Right cardiac atrium (tissue), 5 donors: ENCODE data around the gene PIP. TPM values are rescaled to one million over a fixed set of nuclear protein-coding genes. Genes with fewer than 3 reads are reported as not detected.
"Not testable (repeated sequence)": the region's sequence is repeated elsewhere in the genome, so short reads cannot be mapped to it uniquely, and the experiment has no call there.

Source experiments
- ATAC-seq, 2 donors: fragments of 200-7000 bp; cut with Tn5 transposase; one replicate each; pipeline versions ENCODE4 v1.8.0 to v1.9.1; 2020; ENCODE audit warnings: moderate library complexity in 2 of 2, mild to moderate bottlenecking in 1 of 2
- DNase-seq, 3 donors: peaks; one replicate each; pipeline ENCODE4 v3.0.0-alpha.2; 2020
- H3K27ac ChIP-seq: one replicate; pipeline ENCODE4 v1.5.1; 2013; ENCODE audit warnings: mild to moderate bottlenecking, low read length, control low read depth, moderate library complexity
- H3K27me3 ChIP-seq: one replicate; pipeline ENCODE4 v1.6.1; 2013; ENCODE audit not compliant: control insufficient read depth, insufficient read depth
- H3K4me1 ChIP-seq: one replicate; pipeline ENCODE4 v1.6.1; 2013; ENCODE audit warnings: low read length; ENCODE audit not compliant: control insufficient read depth, insufficient read depth
- H3K4me3 ChIP-seq: one replicate; pipeline ENCODE4 v1.5.1; 2013; ENCODE audit warnings: low read length, control low read depth
- H3K9me3 ChIP-seq: one replicate; pipeline ENCODE4 v1.6.1; 2013; ENCODE audit warnings: low read length; ENCODE audit not compliant: control insufficient read depth
- WGBS: extraction: QIAGEN DNeasy Blood & Tissue Kit; methylation state at CpG from one replicate; pipeline ENCODE4 v1.1.7; 2013; 5-methylcytosine and 5-hydroxymethylcytosine counted together
- intact Hi-C, 4 donors: fragments of 100-400 bp; cut with DNase I; formaldehyde crosslinking; loops; one replicate each; pipeline versions ENCODE4 v1.11.0 to v1.14.0; 2022 to 2023
- polyA plus RNA-seq: library from polyadenylated mRNA; stranded (reverse); fragments of 200-250 nt; gene quantifications from one replicate; pipeline ENCODE4 v1.2.3, GENCODE V29; 2013
- total RNA-seq, 4 donors: library from RNA; stranded (reverse); fragmentation: NEBNext Ultra II Directional; extraction: Animal tissue kit (Norgen Biotek cat#: 25700); gene quantifications; one replicate each; pipeline ENCODE4 v1.2.1, GENCODE V29; 2021
- donor health status: healthy with polysubstance abuse.
- donor health status: DM: no; HTN: yes; CAD: no.
- donor health status: DM: no; HTN: no; CAD: no.
- donor health status: DM: no; HTN: yes; CAD: no; lungs with severe emphysema.
- donor health status: DM: yes; HTN: yes; CAD: no.

Gene PIP
- total and polyA plus RNA-seq, 5 donors: not detected

DNA sequence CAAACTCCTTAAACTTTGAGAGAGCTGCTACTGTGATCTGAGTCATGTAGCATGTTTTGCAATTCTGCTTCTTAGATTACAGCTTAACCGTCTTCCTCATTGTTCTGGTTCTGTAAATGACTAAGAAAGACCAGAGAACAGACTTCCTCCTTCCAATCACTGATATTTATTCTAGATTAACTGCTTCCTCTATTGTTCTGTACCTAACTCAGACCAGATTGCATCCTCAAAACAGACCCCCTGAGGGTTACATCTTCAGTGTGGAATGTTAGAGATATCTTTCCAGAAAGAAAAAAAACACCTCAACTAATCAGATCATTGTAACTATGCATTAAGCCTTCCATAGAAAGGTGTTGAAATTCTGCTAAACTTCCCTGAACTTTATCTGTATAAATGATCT lies 5.7 kb upstream of the PIP start:
- peak in 1 of 2 donors; percentile 31 for ATAC-seq
- no peaks in the 10 kb centered on the region for H3K4me1 ChIP-seq
- no peaks in the 10 kb centered on the region for H3K9me3 ChIP-seq
- H3K27me3 ChIP-seq: no peaks in the 10 kb centered on the region
- 37% methylated on average over 1 of the region's 1 CpG for WGBS
- intact Hi-C loops: no loop called here
- H3K4me3 ChIP-seq: no peak overlapping the region
- DNase-seq: no peak
- no peak overlapping the region for H3K27ac ChIP-seq

DNA sequence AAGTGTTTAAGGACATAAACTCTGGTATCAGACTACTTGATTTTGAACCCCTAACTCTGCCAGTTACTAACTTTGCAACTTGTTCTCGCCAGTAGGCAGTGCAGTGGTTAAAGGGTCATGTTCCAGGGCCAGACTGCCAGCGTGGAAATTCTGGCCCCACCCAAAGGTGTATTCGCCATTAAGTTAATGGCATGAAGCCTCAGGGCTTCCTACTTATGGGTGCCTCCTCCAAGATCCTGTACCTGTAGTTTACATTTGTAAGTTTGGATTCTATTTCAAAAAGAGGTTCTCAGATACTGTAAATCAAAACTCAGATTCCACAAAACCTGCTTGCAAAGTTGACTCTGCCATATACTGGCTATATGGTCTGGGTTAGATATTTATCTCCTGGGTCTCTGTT lies 2.8 kb upstream of the PIP start:
- no peaks in the 10 kb centered on the region for H3K9me3 ChIP-seq
- no peaks in the 10 kb centered on the region for H3K4me1 ChIP-seq
- H3K27me3 ChIP-seq: no peaks in the 10 kb centered on the region
- no peak for ATAC-seq
- H3K4me3 ChIP-seq: no peak overlapping the region
- 80% methylated on average over 3 of the region's 3 CpGs for WGBS
- intact Hi-C loops: no loop called here
- no peak for DNase-seq
- no peak overlapping the region for H3K27ac ChIP-seq

- Histone ChIP-seq H3K27me3 (no peaks in the 10 kb centered on the region), H3K27ac (no peak overlapping the region), H3K9me3 (no peaks in the 10 kb centered on the region), H3K4me1 (no peaks in the 10 kb centered on the region), H3K4me3 (no peak overlapping the region)
- intact Hi-C loops: no loop called here
- ATAC-seq (no peak), DNase-seq (no peak)
Measured at GRCh38 chr7:143129477-143129876, 2.4 kb upstream of the PIP start.

GRCh38 chr7:143130541-143130940 lies 1.3 kb upstream of the PIP start:
- Histone ChIP-seq H3K27me3 (no peaks in the 10 kb centered on the region), H3K4me1 (no peaks in the 10 kb centered on the region), H3K9me3 (no peaks in the 10 kb centered on the region), H3K4me3 (no peak overlapping the region), H3K27ac (no peak overlapping the region)
- ATAC-seq (no peak), DNase-seq (no peak)
- intact Hi-C loops: no loop called here

DNA sequence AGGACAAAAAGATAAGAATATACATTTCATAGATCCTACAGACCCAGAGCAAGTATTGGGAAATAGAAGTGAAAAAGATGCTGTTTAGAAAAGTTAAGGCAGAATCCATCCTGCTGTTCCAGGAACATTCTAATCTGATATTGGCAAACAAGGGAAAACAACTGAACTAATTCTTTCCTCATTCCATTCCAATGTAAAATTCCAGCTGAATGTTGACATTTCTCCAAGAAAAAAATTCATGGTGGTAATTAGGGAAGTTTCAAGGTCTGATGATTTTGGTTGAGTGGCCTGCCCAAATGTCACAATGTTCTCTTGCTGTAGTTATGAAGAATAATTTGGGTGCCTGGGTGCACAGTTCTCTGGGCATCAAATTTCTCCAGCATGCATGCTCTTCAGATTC lies 15.2 kb downstream of the PIP start:
- H3K4me3 ChIP-seq: no peak overlapping the region
- intact Hi-C loops: no loop called here
- no peaks in the 10 kb centered on the region for H3K27me3 ChIP-seq
- no peak overlapping the region for H3K27ac ChIP-seq
- no peaks in the 10 kb centered on the region for H3K9me3 ChIP-seq
- DNase-seq (no peak), ATAC-seq (peak in 1 of 2 donors; percentile 43)
- H3K4me1 ChIP-seq: no peaks in the 10 kb centered on the region

DNA sequence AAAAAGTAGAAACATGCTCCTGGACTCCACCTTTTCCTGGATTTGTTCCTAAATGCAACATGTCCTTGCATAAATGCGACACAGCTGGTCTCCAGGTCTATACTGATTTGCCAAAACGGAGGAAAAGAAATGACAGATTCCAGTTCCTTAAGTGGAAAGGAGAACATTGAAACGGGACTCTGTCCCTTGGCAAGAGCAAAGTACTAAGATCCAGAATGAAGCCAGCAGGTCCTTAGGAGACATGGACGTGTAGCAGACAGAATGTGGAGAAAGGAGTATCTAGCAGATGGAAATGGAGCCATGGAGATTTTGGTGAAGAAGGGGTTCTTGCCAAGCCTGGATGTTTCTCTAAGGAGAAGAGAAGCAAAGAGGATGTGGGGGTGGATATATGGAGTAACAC lies 16.2 kb downstream of the PIP start:
- no peak overlapping the region for H3K27ac ChIP-seq
- no peak overlapping the region for H3K4me3 ChIP-seq
- no peaks in the 10 kb centered on the region for H3K4me1 ChIP-seq
- no peaks in the 10 kb centered on the region for H3K9me3 ChIP-seq
- ATAC-seq: peak in 1 of 2 donors; percentile 43
- H3K27me3 ChIP-seq: no peaks in the 10 kb centered on the region
- WGBS: 59% methylated on average over 4 of the region's 4 CpGs
- no peak for DNase-seq
- intact Hi-C loops: no loop called here

- no peaks in the 10 kb centered on the region for H3K4me1 ChIP-seq
- no peak for DNase-seq
- no peaks in the 10 kb centered on the region for H3K9me3 ChIP-seq
- no peak overlapping the region for H3K4me3 ChIP-seq
- ATAC-seq: no peak
- H3K27ac ChIP-seq: no peak overlapping the region
- intact Hi-C loops: no loop called here
- no peaks in the 10 kb centered on the region for H3K27me3 ChIP-seq
Measured at GRCh38 chr7:143148651-143149050, 16.8 kb downstream of the PIP start.

- H3K27ac ChIP-seq, H3K9me3 ChIP-seq, H3K27me3 ChIP-seq, ATAC-seq, DNase-seq, H3K4me3 ChIP-seq, intact Hi-C loops, H3K4me1 ChIP-seq: not testable (repeated sequence)
- 94% methylated on average over 6 of the region's 6 CpGs for WGBS
Measured at GRCh38 chr7:143150696-143151095, 18.8 kb downstream of the PIP start.

DNA sequence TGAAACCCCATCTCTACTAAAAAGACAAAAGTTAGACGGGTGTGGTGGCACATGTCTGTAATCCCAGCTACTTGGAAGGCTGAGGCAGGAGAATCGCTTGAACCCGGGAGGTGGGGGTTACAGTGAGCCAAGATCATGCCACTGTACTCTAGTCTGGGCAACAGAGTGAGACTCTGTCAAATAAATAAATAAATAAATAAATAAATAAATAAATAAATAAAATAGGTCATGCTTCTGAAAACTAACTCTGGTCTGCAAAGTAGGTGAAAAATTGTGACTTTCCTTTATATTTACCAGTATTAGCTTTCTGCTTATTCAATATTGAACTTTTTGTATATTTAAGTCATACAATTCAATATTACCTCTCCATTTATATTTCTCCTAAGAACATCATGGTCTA lies 26.7 kb downstream of the PIP start:
- H3K4me3 ChIP-seq, ATAC-seq, H3K9me3 ChIP-seq, intact Hi-C loops, H3K4me1 ChIP-seq, DNase-seq, H3K27me3 ChIP-seq, H3K27ac ChIP-seq: not testable (repeated sequence)
- 92% methylated on average over 3 of the region's 3 CpGs for WGBS

- H3K27me3 ChIP-seq: no peaks in the 10 kb centered on the region
- no peaks in the 10 kb centered on the region for H3K4me1 ChIP-seq
- no peaks in the 10 kb centered on the region for H3K9me3 ChIP-seq
- intact Hi-C loops: no loop called here
- H3K4me3 ChIP-seq: no peak overlapping the region
- H3K27ac ChIP-seq: no peak overlapping the region
- DNase-seq (no peak), ATAC-seq (no peak)
Measured at GRCh38 chr7:143171697-143172096, 39.8 kb downstream of the PIP start.

- WGBS: 63% methylated on average over 4 of the region's 4 CpGs
- no peak overlapping the region for H3K4me3 ChIP-seq
- no peak overlapping the region for H3K27ac ChIP-seq
- H3K27me3 ChIP-seq: no peaks in the 10 kb centered on the region
- peak in 1 of 2 donors; percentile 54 for ATAC-seq
- no peaks in the 10 kb centered on the region for H3K9me3 ChIP-seq
- DNase-seq: peak in 1 of 3 donors; percentile 66
- intact Hi-C loops: no loop called here
- no peaks in the 10 kb centered on the region for H3K4me1 ChIP-seq
Measured at GRCh38 chr7:143172354-143172753, 40.5 kb downstream of the PIP start.

GRCh38 chr7:143176128-143176527 lies 44.3 kb downstream of the PIP start:
- 91% methylated on average over 5 of the region's 5 CpGs for WGBS

More at GRCh38 chr7:143176128-143176527, 44.3 kb downstream of the PIP start:
- Histone ChIP-seq H3K27ac (no peak overlapping the region), H3K27me3 (no peaks in the 10 kb centered on the region), H3K4me3 (no peak overlapping the region), H3K9me3 (no peaks in the 10 kb centered on the region), H3K4me1 (no peaks in the 10 kb centered on the region)
- intact Hi-C loops: no loop called here
- ATAC-seq (no peak), DNase-seq (no peak)
